Pancreas (tissue), 10 donors: ENCODE results near the gene APBB1IP. TPM values are rescaled to one million over a fixed set of nuclear protein-coding genes. Genes with fewer than 3 reads are reported as not detected.

Experiments used
- ATAC-seq, 4 donors: fragments of 200-7000 bp; cut with Tn5 transposase; one replicate each; pipeline versions ENCODE4 v1.8.0 to v1.9.1; 2020; ENCODE audit warnings: mild to moderate bottlenecking in 4 of 4, moderate library complexity in 4 of 4
- DNase-seq, 6 donors: peaks; one replicate each; pipeline ENCODE4 v3.0.0-alpha.2; 2020
- FAIRE-seq: peaks from 2 replicates; lab custom pipeline; 2012; peaks lifted over from hg19 to GRCh38; lab: Jason Lieb, UNC
- H3K27ac ChIP-seq, 4 donors: fragments of 200-600 bp; sonication (generic); 1 replicate in 3 of 4; 2 replicates in 1 of 4; pipeline versions ENCODE4 v1.5.0 to v1.8.0; 2020
- H3K27me3 ChIP-seq, 4 donors: fragments of 200-600 bp; one replicate each; pipeline ENCODE4 v1.8.0; 2021
- H3K36me3 ChIP-seq, 3 donors: fragments of 200-600 bp; sonication (generic) in 1 of 3; one replicate each; pipeline versions ENCODE4 v1.5.0 to v1.8.0; 2020 to 2021
- H3K4me1 ChIP-seq, 3 donors: fragments of 200-600 bp; one replicate each; pipeline ENCODE4 v1.8.0; 2021
- H3K4me3 ChIP-seq, 4 donors: fragments of 200-600 bp; sonication (generic) in 2 of 4; one replicate each; pipeline versions ENCODE4 v1.5.0 to v1.8.0; 2020 to 2021
- H3K9me3 ChIP-seq, 4 donors: fragments of 200-600 bp; one replicate each; pipeline ENCODE4 v1.8.0; 2021
- CTCF ChIP-seq, 4 donors: fragments of 200-600 bp; sonication (generic) in 3 of 4; IDR thresholded peaks; one replicate each; pipeline versions ENCODE4 v1.5.0 to v1.8.0; 2021; ENCODE audit warnings: antibody characterized with exemption in 4 of 4
- WGBS, 2 donors: extraction: QIAGEN DNeasy Blood & Tissue Kit; methylation state at CpG; one replicate each; pipeline ENCODE4 v1.1.7; 2013; 5-methylcytosine and 5-hydroxymethylcytosine counted together
- intact Hi-C, 3 donors: fragments of 100-400 bp; cut with DNase I; formaldehyde crosslinking; loops; one replicate each; pipeline versions ENCODE4 v1.11.1 to v1.14.2; 2022
- polyA plus RNA-seq, 2 donors: library from polyadenylated mRNA; stranded (reverse); fragments of 200-250 nt; gene quantifications; one replicate each; pipeline ENCODE4 v1.2.3, GENCODE V29; 2013
- total RNA-seq, 6 donors: library from RNA; stranded (reverse); fragmentation: NEBNext Ultra II Directional in 4 of 6; extraction: Animal tissue kit (Norgen Biotek cat#: 25700) in 4 of 6; gene quantifications; one replicate each; pipeline versions ENCODE4 v1.2.1 to v1.2.4, GENCODE V29; 2021 to 2023
- donor health status: healthy with polysubstance abuse.
- donor health status: DM: no; HTN: no; CAD: no; lungs with moderate emphysema.
- donor health status: DM: no; HTN: no; CAD: no.
- donor health status: control.
- donor health status: control.
- donor health status: Bipolar disorder and iron deficiency.
- donor health status: DM: yes; HTN: yes; CAD: no.
- donor health status: DM: no; HTN: no; CAD: no.
- donor health status: DM: no; HTN: no; CAD: no.
- donor health status: DM: yes; HTN: yes; CAD: no.

APBB1IP gene
- total and polyA plus RNA-seq, 8 donors = 0.93 to 12.3 (median 2.2) TPM

GRCh38 chr10:26441491-26442214 lies 3.5 kb downstream of the APBB1IP start:
- Histone ChIP-seq H3K27ac (no peak overlapping the region), H3K9me3 (no peaks in the 10 kb centered on the region), H3K4me3 (no peak overlapping the region), H3K4me1 (no peaks in the 10 kb centered on the region), H3K36me3 (no peaks in the 10 kb centered on the region), H3K27me3 (no peaks in the 10 kb centered on the region)
- DNase-seq (no peak), ATAC-seq (no peak), FAIRE-seq (no peak)
- WGBS, 2 donors = 64 to 66% methylated on average over 7 of the region's 7 CpGs
- TF ChIP-seq CTCF (IDR thresholded peaks at IDR 0.05) = no peak
- intact Hi-C loops = no loop called here

GRCh38 chr10:26445411-26446031 lies 7.4 kb downstream of the APBB1IP start:
- no peaks in the 10 kb centered on the region for H3K36me3 ChIP-seq
- no peak for FAIRE-seq
- no peak for TF ChIP-seq CTCF (IDR thresholded peaks at IDR 0.05)
- WGBS, 2 donors = 50 to 62% methylated on average over 8 of the region's 8 CpGs
- no peaks in the 10 kb centered on the region for H3K4me1 ChIP-seq
- H3K9me3 ChIP-seq = no peaks in the 10 kb centered on the region
- intact Hi-C loops = no loop called here
- peak in 1 of 4 donors; percentile 40 for ATAC-seq
- no peak for DNase-seq
- H3K4me3 ChIP-seq = no peak overlapping the region
- H3K27me3 ChIP-seq = no peaks in the 10 kb centered on the region
- H3K27ac ChIP-seq = no peak overlapping the region

- no peak for FAIRE-seq
- no peak for DNase-seq
- ATAC-seq = no peak
- 45 to 63% methylated on average over 5 of the region's 5 CpGs for WGBS, 2 donors
- Histone ChIP-seq H3K9me3 (no peaks in the 10 kb centered on the region), H3K36me3 (no peaks in the 10 kb centered on the region), H3K4me1 (no peaks in the 10 kb centered on the region), H3K27ac (no peak overlapping the region), H3K27me3 (no peaks in the 10 kb centered on the region), H3K4me3 (no peak overlapping the region)
- TF ChIP-seq CTCF (IDR thresholded peaks at IDR 0.05) = no peak
- intact Hi-C loops = no loop called here
These were observed 8.1 kb downstream of the APBB1IP start for GRCh38 chr10:26446258-26446657.

- ATAC-seq = no peak
- DNase-seq = no peak
- Histone ChIP-seq H3K4me1 (no peaks in the 10 kb centered on the region), H3K27me3 (no peaks in the 10 kb centered on the region), H3K9me3 (no peaks in the 10 kb centered on the region), H3K36me3 (no peaks in the 10 kb centered on the region), H3K27ac (no peak overlapping the region), H3K4me3 (no peak overlapping the region)
- TF ChIP-seq CTCF (IDR thresholded peaks at IDR 0.05) = no peak
- intact Hi-C loops = no loop called here
- no peak for FAIRE-seq
These were observed 10.2 kb downstream of the APBB1IP start for GRCh38 chr10:26448292-26448691.
